ENCODE results near the gene DYSF.

- TF ChIP-seq CTCF (conservative IDR thresholded peaks at IDR 0.05) (no peak), ZFX (IDR thresholded peaks at IDR 0.05) (no peak)
Measured at GRCh38 chr2:71575966-71576365, 122.6 kb downstream of the DYSF start.

Measured in C4-2B (cell line).